Stromal cell of bone marrow (primary cell): ENCODE data around the gene PTPN14.

ENCODE experiments used
- DNase-seq: peaks from one replicate; pipeline ENCODE4 v3.0.0-alpha.2; 2012; ENCODE audit warnings: low read depth

The PTPN14 gene

GRCh38 chr1:214310777-214311690 lies 240.4 kb downstream of the PTPN14 start:
- no peak for DNase-seq

GRCh38 chr1:214310010-214310409 lies 241.4 kb downstream of the PTPN14 start:
- no peak for DNase-seq

- no peak for DNase-seq
Observed at GRCh38 chr1:214306269-214306668, 245.1 kb downstream of the PTPN14 start.

GRCh38 chr1:214305164-214305751 lies 246.1 kb downstream of the PTPN14 start:
- no peak for DNase-seq

GRCh38 chr1:214303141-214303930 lies 248.1 kb downstream of the PTPN14 start:
- no peak for DNase-seq

- DNase-seq = no peak
Observed at GRCh38 chr1:214301526-214301925, 249.9 kb downstream of the PTPN14 start.

GRCh38 chr1:214300149-214300780 lies 251.1 kb downstream of the PTPN14 start:
- DNase-seq = no peak
